Cerebellar nuclear complex (tissue), 1 donor: ENCODE data around the gene SOX12.

Experiments used
- DNase-seq, 2 experiments: peaks; one replicate each; lab custom pipeline; 2025; lab: John Stamatoyannopoulos, UW

The SOX12 gene

GRCh38 chr20:325045-325888 is at the start of gene SOX12:
SOX12 (plus strand) TSS chr20:325552; CDS start chr20:325925, 373 bp downstream.
- peak; percentile 92 to 98 for DNase-seq

GRCh38 chr20:275791-276190 is 49.6 kb upstream of the SOX12 start:
- no peak for DNase-seq

GRCh38 chr20:276620-277495 is 48.5 kb upstream of the SOX12 start:
- DNase-seq = no peak

- no peak for DNase-seq
Measured at GRCh38 chr20:277496-277781, 47.9 kb upstream of the SOX12 start.

- no peak for DNase-seq
Measured at GRCh38 chr20:278181-278580, 47.2 kb upstream of the SOX12 start.

- DNase-seq = no peak
Measured at GRCh38 chr20:278607-279571, 46.5 kb upstream of the SOX12 start.

- DNase-seq = no peak
Measured at GRCh38 chr20:284172-284571, 41.2 kb upstream of the SOX12 start.

GRCh38 chr20:286508-286907 is 38.8 kb upstream of the SOX12 start:
- DNase-seq = no peak

GRCh38 chr20:288956-289692 is 36.2 kb upstream of the SOX12 start:
- no peak for DNase-seq

- DNase-seq = no peak
Measured at GRCh38 chr20:289693-290083, 35.7 kb upstream of the SOX12 start.

GRCh38 chr20:290084-290831 is 35.1 kb upstream of the SOX12 start, which contains the start of gene C20orf96:
C20orf96 (minus strand) TSS chr20:290750; CDS start chr20:290610, 140 bp downstream.
- DNase-seq = peak in 1 of 2 experiments; percentile 28

GRCh38 chr20:294602-295001 is 30.8 kb upstream of the SOX12 start:
- no peak for DNase-seq

GRCh38 chr20:295804-296203 is 29.5 kb upstream of the SOX12 start:
- no peak for DNase-seq

GRCh38 chr20:297098-297924 is 28.0 kb upstream of the SOX12 start, which contains the start of gene ZCCHC3:
ZCCHC3 (plus strand) TSS chr20:297570; CDS start chr20:297587, 17 bp downstream.
- DNase-seq = peak in 1 of 2 experiments; percentile 42

- DNase-seq = no peak
Measured at GRCh38 chr20:297925-298775, 27.2 kb upstream of the SOX12 start.

GRCh38 chr20:298776-299391 is 26.5 kb upstream of the SOX12 start:
- DNase-seq = no peak

- DNase-seq = no peak
Measured at GRCh38 chr20:300345-300990, 24.9 kb upstream of the SOX12 start.
